Lung (tissue), 12 donors: ENCODE measurements around the gene SYNE1. TPM values are rescaled to one million over a fixed set of nuclear protein-coding genes. Genes with fewer than 3 reads are reported as not detected.
"Not testable (repeated sequence)": the region's sequence is repeated elsewhere in the genome, so short reads cannot be mapped to it uniquely, and the experiment has no call there.

Source experiments
- ATAC-seq: fragments of 200-7000 bp; cut with Tn5 transposase; one replicate; pipeline ENCODE4 v1.9.1; 2020; ENCODE audit warnings: moderate number of reproducible peaks; ENCODE audit not compliant: insufficient read depth, low FRiP score
- DNase-seq, 3 donors: peaks; one replicate each; pipeline ENCODE4 v3.0.0-alpha.2; 2013 to 2017
- H3K27ac ChIP-seq, 2 donors: one replicate each; pipeline ENCODE4 v1.5.1; 2013; ENCODE audit warnings: mild to moderate bottlenecking in 2 of 2, moderate library complexity in 2 of 2, control low read depth in 1 of 2, inconsistent platforms in 1 of 2, low read depth in 1 of 2, low read length in 1 of 2
- H3K27me3 ChIP-seq, 3 donors: one replicate each; pipeline ENCODE4 v1.5.1; 2013; ENCODE audit warnings: low read length in 2 of 3; ENCODE audit not compliant: control insufficient read depth in 3 of 3, insufficient read depth in 3 of 3
- H3K36me3 ChIP-seq, 4 donors: one replicate each; pipeline ENCODE4 v1.5.1; 2013; ENCODE audit warnings: low read length in 4 of 4, mild to moderate bottlenecking in 1 of 4, moderate library complexity in 1 of 4; ENCODE audit not compliant: control insufficient read depth in 4 of 4, insufficient read depth in 4 of 4
- H3K4me1 ChIP-seq, 5 donors: one replicate each; pipeline ENCODE4 v1.5.1; 2013; ENCODE audit warnings: low read length in 5 of 5, mild to moderate bottlenecking in 2 of 5, moderate library complexity in 1 of 5; ENCODE audit not compliant: control insufficient read depth in 5 of 5, insufficient read depth in 5 of 5
- H3K4me3 ChIP-seq: one replicate; pipeline ENCODE4 v1.5.1; 2013; ENCODE audit warnings: mild to moderate bottlenecking, control low read depth, moderate library complexity
- H3K9ac ChIP-seq, 2 donors: one replicate each; pipeline ENCODE4 v1.5.1; 2013; ENCODE audit warnings: low read length in 2 of 2, control low read depth in 1 of 2; ENCODE audit not compliant: insufficient read depth in 1 of 2
- H3K9me3 ChIP-seq, 4 donors: one replicate each; pipeline ENCODE4 v1.5.1; 2013; ENCODE audit warnings: low read length in 3 of 4, mild to moderate bottlenecking in 1 of 4, moderate library complexity in 1 of 4; ENCODE audit not compliant: control insufficient read depth in 4 of 4, insufficient read depth in 3 of 4
- WGBS, 2 donors: extraction: QIAGEN DNeasy Blood & Tissue Kit; methylation state at CpG; one replicate each; pipeline ENCODE4 v1.1.7; 2013; 5-methylcytosine and 5-hydroxymethylcytosine counted together
- polyA plus RNA-seq, 2 donors: library from polyadenylated mRNA; stranded (reverse); fragments of 200-250 nt; gene quantifications; one replicate each; pipeline ENCODE4 v1.2.1, GENCODE V29; 2013
- total RNA-seq, 2 donors: library from RNA; depleted of rRNA in 1 of 2; stranded (reverse); fragments of >200 nt in 1 of 2; gene quantifications; one replicate each; pipeline ENCODE4 v1.2.1, GENCODE V29; 2014 to 2021
- TF ChIP-seq, protein P1 (sequence below): IDR thresholded peaks from 2 replicates; pipeline ENCODE4 v1.5.1; 2012; ENCODE audit warnings: mild to moderate bottlenecking; ENCODE audit errors: control extremely low read depth, extremely low read depth
- donor health status: control.
- donor health status: control.
- donor health status: Bipolar disorder and iron deficiency.
- donor health status: healthy.
- donor health status: DM: yes; HTN: yes; CAD: no.

The SYNE1 gene
- total and polyA plus RNA-seq, 4 donors = 26.4 to 352 (median 131) TPM

DNA sequence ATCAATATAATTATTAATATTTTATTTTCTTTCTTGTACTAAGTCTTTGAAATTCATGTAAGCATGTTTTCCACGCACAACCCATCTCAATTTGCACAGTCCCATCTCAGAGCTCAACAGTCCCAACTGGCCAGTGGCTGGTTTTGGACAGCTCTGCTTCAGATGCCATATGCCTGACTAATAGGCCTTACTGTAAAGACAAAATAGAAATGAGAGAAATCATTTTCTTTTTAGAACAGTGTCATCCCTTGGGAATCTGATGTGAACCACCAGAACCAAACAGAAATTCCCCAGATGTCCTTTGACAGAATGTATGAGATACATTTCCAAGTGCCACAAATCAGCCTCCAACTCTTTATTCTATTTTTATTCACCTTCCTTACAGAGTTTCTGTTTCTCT lies 490.8 kb downstream of the SYNE1 start:
- H3K36me3 ChIP-seq = peaks cover 20 to 39% (median 32%) of the 10 kb centered on the region in 4 donors
- H3K4me3 ChIP-seq = no peak overlapping the region
- TF ChIP-seq, protein P1, sequence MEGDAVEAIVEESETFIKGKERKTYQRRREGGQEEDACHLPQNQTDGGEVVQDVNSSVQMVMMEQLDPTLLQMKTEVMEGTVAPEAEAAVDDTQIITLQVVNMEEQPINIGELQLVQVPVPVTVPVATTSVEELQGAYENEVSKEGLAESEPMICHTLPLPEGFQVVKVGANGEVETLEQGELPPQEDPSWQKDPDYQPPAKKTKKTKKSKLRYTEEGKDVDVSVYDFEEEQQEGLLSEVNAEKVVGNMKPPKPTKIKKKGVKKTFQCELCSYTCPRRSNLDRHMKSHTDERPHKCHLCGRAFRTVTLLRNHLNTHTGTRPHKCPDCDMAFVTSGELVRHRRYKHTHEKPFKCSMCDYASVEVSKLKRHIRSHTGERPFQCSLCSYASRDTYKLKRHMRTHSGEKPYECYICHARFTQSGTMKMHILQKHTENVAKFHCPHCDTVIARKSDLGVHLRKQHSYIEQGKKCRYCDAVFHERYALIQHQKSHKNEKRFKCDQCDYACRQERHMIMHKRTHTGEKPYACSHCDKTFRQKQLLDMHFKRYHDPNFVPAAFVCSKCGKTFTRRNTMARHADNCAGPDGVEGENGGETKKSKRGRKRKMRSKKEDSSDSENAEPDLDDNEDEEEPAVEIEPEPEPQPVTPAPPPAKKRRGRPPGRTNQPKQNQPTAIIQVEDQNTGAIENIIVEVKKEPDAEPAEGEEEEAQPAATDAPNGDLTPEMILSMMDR = no peak
- no peak overlapping the region for H3K9ac ChIP-seq
- no peaks in the 10 kb centered on the region for H3K9me3 ChIP-seq
- WGBS, 2 donors = 82 to 95% methylated on average over 1 of the region's 1 CpG
- no peaks in the 10 kb centered on the region for H3K27me3 ChIP-seq
- no peak for DNase-seq
- no peak for ATAC-seq
- H3K27ac ChIP-seq = peak overlapping the region in 1 of 2 donors; percentile 30
- H3K4me1 ChIP-seq = peaks cover 0 to 3% (median 0%) of the 10 kb centered on the region in 5 donors

DNA sequence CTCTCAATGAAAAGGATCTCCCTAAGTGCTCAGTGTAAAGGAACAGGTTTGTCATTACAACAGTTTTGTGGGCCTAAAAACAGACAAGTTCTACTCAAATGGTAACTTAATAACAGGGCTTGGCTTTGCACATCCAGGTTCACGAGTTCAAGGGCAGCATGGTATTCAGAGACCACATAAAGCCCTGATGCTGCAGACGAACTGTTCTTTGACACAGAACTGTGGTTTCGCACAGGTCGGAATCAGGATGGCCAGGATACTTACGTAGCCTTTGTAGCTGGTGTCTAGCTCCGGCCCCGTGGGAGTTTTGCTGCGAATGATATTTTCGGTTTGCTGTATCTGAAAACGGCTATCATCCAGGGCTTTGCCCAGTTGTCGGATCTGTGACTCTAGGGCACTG lies 493.8 kb downstream of the SYNE1 start:
- Histone ChIP-seq H3K36me3 (peaks cover 21 to 46% (median 27%) of the 10 kb centered on the region in 4 donors), H3K9me3 (no peaks in the 10 kb centered on the region), H3K4me3 (no peak overlapping the region), H3K9ac (no peak overlapping the region), H3K27ac (no peak overlapping the region), H3K27me3 (no peaks in the 10 kb centered on the region), H3K4me1 (peaks cover 0 to 3% (median 0%) of the 10 kb centered on the region in 5 donors)
- ATAC-seq (no peak), DNase-seq (no peak)
- TF ChIP-seq, protein P1 = no peak
- 96 to 97% methylated on average over 11 of the region's 11 CpGs for whole genome bisulfite sequencing, 2 donors

DNA sequence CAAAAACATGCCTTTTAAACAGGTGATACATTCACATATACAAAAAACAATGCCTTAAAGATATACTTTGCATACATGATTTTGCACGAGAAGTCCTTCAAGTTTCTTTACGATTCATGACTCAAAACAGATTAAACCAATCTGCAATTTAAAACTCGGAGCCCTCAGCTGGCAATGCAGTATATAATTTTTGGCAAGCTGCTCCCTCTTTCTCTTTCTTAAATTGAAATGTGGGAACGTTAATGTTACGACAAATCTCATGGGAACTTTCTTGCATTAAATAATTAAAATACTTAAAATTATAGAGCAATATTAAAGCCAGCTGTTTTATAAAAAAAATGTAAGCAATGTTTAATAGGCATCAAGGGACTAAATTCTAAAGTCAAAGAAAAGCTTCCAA lies 495.1 kb downstream of the SYNE1 start:
- Histone ChIP-seq H3K4me1 (peaks cover 0 to 3% (median 0%) of the 10 kb centered on the region in 5 donors), H3K27ac (no peak overlapping the region), H3K27me3 (no peaks in the 10 kb centered on the region), H3K9ac (no peak overlapping the region), H3K4me3 (no peak overlapping the region), H3K36me3 (peaks cover 20 to 34% (median 26%) of the 10 kb centered on the region in 4 donors), H3K9me3 (no peaks in the 10 kb centered on the region)
- TF ChIP-seq, protein P1 = no peak
- DNase-seq (peak in 2 of 3 donors; percentile 31 to 49), ATAC-seq (no peak)
- WGBS, 2 donors = 81 to 88% methylated on average over 5 of the region's 5 CpGs

DNA sequence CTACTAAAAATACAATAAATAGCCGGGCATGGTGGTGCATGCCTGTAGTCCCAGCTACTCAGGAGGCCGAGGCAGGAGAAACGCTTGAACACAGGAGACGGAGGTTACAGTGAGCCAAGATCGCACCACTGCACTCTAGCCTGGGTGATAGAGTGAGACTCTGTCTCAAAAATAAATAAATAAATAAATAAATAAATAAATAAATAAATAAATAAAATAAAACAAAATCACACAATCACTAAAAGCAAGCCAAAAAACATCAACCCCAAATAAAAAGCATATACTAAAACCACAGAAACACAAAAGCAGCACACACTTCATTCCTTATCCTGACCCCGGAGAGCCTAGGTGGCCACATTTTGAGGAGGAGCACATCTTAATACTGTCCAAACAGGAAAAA lies 498.8 kb downstream of the SYNE1 start:
- not testable (repeated sequence) for H3K4me1 ChIP-seq, H3K9ac ChIP-seq, ATAC-seq, DNase-seq, H3K4me3 ChIP-seq, H3K27ac ChIP-seq, H3K9me3 ChIP-seq, H3K27me3 ChIP-seq
- peaks cover 24 to 31% (median 28%) of the 10 kb centered on the region in 4 donors for H3K36me3 ChIP-seq
- 98% methylated on average over 6 of the region's 6 CpGs for WGBS, 2 donors
